Astrocyte of the hippocampus (primary cell): ENCODE results near the gene TSPAN5.
A peak's percentile ranks its signal among the peaks of the same experiment; 100 is the strongest.
"Not testable (repeated sequence)": the region's sequence is repeated elsewhere in the genome, so short reads cannot be mapped to it uniquely, and the experiment has no call there.

Experiments used
- DNase-seq: peaks from one replicate; pipeline ENCODE4 v3.0.0; 2011; ENCODE audit warnings: low read depth, low spot score

The TSPAN5 gene

DNA sequence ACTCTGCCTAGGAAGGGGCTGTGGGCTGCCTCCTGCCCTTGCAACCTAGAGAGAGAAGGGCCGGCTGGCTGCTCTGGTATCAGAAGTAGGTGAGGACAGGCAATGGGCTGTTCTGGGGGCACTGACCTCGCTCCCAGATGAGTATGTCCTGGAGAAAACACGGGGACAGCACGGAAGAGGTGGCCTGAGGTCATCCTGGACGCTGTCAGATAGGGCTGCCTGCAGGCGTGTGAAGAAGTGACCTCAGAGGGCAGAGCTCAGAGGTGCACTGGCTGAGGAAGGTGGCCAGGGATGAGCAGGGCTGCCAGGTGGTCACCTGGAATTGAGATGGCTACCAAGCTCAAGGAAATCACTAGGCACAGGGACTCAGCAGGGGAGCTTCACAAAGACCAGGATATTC is 159.6 kb downstream of the TSPAN5 start:
- DNase-seq = no peak

DNA sequence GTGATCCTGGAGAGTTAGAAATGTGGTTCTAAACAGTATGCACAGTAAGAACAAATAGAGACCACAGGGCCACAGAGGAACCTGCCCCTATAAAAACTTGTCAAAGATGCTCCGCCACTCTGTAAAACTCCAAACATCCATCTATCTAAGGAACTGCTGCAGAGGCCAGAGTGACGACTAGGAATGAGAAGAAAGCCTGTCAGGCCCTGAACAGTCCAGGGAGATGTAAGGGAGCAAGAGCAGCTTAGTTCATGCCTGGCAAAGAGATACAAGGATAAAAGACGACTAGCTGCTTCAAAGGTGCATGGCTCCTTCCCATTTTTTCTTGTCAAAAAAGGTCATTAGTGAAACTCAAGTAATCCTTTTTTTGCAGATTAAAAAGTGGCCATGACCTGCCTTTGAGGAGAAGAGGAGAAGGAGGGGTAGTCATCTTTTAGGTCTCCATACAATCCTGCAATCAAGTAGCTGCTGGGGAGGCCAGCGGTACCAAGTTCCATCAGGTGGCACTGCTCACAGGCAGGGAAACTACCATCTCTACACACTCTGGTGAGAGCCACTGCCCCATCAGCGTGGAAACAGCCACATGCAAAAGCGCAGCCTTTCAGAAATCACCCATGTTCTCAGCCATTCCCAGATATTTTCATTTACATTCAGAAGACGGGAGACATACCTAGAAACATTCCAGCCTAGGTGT is 162.1 kb downstream of the TSPAN5 start:
- no peak for DNase-seq

DNA sequence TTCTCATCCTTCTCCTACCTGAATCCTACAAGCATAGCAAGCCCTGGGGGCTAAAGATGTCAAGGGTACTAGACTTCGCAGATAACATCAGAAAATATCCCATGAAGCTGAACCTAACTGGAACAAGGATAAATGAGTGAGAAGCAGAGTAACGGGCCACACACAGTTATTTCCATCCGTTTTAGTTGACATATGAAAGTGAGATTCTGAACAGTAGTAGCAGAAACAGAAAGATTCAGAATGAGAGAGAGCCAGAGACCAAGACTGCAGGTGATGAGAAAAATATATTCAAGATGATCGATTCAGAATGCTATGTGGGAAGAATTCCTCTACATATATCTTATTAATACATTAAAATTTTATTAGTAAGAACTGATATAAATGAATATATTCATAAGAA is 165.1 kb downstream of the TSPAN5 start:
- no peak for DNase-seq

DNA sequence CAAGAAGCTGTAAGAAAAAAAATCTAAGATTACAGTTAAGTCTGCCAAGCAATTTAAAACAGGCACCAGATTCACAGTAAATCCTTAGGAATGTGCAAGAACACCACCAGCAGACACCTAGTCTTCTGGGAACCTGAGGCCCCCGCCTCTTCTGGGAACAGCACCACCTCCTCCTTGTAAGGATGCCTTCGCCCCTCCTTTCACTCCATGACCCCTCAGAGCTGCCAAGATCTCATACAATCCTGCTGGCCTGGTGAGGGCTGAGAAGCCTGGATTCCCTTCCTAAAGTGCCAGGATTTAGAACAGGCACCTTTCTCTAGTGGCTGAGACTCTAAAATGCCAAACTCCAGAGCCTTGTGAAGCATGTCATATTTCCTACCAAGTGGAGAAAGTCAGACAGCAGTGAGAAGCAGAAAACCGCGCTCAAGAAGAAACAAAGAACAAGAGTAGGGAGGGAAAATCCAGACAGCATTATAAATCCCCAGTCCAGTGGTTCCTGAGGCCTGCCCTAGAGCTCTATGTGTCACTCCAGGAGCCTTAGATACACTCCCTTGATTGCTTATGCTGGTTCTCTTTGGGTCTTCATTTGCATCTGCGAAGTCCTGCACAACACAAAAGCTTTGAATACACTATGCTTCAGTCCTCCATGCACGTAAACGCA is 166.4 kb downstream of the TSPAN5 start:
- DNase-seq = peak; percentile 93

DNA sequence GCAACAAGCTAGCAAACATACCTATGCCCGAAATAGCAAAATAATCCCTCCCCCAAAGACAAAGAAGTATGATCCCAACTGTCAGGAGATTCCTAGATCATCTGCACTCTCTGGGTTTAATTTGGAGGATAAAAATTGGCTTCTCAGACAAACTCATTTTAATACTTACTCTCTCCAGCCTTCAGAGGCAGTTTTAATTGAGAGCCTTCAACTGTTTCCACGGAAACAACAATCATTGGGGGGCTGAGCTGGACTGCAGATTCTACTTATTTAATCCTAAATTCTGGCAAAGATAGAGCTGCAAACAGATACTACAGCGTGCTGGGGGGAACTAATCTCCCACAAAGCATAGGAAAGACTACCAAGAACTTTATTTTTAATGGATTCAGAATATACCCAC is 168.2 kb downstream of the TSPAN5 start:
- no peak for DNase-seq

DNA sequence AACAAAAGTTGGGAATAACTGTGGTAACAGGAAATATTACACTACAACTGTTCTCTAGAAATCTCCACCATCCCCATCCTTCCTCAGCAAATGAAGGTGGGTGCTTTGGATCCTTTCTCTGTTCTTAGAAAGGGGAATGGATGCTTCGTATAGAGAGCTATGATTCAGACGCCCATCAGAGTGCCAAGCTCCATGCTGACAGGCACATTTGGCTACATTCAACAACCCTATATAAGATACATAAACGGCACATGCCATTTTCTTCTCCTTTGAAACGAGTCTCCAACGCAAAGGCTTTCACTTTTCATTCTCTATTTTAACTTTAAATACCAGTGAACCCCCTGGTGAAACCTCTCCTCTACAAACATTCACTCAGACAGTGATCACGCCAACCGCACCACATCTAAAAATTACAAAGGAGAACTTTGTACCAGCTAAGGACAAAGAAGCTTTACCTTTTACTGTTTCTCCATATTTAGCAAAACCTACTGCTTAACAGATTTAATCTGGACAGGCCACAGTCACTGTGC is 172.5 kb downstream of the TSPAN5 start:
- no peak for DNase-seq

DNA sequence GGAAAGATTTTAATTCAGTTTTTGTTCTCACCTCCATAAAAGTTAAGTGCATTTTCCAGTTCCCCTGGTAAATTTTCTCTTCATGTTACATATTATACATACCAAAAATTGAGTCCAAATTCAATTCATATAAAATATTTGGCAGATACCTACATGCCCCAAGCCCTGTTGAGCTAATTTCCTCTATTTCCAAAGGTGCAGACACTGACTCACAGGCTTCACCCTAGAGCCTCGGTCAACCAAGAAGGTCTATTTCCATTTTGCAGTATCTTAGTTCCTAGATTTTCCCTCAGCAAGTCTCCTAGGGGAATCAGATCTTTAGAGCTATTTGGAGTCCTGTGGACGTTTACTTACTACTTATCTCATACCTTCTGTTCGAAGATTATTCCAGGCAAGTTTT is 174.4 kb downstream of the TSPAN5 start:
- DNase-seq = peak; percentile 42

DNA sequence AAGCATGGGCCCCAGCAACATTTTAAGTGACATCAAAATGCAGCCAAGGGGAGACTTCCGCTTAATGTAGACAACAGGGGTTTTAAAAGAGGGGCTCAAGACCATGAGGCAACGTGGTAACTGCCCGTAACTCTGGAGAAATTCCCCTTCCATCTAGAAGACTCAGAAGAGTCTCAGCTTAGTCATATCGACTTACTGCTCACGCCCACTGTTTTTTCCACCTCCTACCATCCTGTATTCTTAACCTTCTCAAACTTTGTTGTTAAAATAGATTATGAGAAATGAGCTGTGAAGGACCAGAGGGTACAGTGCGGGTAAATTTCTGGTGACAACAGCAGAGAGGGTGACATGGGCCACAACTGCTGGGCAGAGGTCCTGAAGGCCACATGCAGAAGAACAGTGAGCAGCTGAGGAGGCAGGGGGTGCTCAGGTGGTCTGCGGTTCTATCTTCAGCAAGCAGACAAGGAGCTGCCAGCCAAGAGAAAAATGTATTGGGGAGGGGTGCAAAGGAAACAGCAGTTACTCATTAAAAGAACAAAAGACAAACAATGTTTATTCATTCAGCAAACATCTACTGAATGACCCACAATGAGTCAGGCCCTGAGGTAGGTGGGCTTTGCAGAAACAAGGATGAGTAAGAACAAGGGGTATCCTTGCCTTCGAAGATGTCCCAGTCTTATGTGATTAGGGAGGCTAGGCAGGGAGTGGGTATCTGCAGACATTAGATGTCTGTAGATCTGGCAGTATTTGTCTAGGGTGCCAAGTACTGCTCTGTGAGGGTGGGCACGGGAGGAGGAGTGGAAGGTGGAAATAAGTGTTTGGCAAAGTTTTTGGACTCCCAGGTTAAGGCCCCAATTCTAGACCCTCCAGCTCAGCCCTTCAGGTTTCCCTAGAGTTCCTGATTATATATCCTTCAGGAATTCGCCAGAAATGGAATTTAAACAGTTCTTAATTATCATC is 175.3 kb downstream of the TSPAN5 start:
- peak; percentile 45 for DNase-seq

DNA sequence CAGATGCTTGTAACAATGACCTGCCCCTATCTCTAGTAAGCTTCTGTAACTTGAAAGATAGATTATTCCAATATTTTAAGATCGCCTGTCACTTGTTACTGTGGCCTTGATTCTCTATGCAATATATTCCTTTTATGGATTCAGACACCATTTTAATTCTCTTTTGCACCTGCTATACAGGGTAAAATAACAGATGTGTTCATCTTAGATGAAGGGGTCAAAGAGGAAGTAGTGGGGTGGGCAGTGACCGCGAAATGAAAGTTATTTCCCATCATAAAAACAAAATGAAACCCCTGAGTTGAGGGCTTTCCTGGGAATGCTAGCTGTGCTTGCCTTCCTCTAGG is 175.9 kb downstream of the TSPAN5 start:
- no peak for DNase-seq

DNA sequence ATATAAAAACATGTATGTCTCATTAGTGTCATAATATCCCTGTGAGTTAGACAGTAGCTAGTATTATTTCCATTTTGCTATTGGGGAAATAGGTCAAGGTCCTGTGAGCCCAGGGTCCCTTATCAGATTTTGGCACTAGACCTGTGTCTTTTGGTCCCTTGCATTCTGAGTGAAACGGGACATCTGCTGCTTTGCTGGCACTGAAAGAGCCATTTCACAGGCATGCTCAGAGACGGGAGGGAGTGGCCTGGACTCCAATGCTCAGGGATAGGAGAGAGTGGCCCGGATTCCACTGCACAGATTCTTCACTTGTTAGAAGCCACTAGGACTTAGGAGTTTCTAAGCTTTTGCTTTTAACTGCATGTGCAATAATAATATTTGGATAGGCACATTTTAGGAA is 177.2 kb downstream of the TSPAN5 start:
- no peak for DNase-seq

DNA sequence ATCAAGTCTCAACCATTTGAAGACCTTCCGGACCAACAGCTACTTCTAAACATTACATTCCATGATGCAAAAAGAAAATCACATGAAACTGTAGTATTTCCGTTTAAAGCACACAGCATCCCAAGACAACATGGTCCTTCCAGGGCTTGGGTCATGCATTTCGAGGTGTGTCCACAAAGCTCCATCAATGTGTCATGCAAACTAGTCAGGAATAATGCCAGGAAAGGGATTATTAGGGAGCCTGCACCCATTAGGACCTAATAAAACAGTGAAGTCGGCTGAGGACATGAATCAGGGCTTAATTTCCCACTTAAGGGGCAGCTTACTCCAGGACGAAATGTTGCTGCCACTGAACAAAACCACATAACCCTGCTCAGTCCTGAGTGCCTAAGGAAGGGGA is 177.9 kb downstream of the TSPAN5 start:
- DNase-seq = no peak

DNA sequence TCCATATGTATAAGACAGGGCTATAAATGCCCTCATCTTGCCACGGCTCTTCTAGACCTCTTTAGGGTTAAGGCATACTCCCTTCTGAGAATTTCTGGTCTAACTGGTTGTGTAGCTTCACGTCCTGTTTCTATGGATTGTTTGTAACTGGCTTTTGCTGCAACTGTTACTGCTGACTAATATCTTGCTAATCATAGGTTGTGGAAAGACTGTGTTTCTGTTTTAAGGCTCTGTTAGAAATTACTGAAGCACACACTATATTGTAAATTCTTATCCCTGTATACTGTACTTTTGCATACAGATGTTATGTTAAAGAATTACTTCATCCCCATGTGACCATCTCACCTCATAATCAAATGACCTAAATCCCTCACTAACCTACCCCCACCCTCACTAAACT is 178.8 kb downstream of the TSPAN5 start:
- DNase-seq = not testable (repeated sequence)

DNA sequence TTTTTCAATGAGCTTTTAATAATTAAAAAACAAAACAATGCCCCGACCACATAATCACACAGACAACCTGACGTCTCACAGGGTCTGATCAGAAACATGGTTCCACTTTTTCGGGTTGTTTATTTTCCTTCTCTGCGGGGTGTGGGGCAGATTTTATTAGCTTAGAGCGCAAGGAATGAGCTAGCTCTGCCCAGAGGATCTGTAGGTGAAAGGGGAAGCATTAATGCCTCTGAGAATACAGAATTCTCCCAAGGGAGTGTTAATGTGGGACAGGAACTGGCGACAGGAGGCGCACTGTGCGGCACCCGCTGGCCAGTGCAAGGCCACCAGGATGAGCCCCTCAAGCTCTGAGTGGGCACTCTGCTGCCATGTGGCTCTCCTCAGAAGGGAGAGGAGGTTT is 181.5 kb downstream of the TSPAN5 start:
- DNase-seq = no peak

DNA sequence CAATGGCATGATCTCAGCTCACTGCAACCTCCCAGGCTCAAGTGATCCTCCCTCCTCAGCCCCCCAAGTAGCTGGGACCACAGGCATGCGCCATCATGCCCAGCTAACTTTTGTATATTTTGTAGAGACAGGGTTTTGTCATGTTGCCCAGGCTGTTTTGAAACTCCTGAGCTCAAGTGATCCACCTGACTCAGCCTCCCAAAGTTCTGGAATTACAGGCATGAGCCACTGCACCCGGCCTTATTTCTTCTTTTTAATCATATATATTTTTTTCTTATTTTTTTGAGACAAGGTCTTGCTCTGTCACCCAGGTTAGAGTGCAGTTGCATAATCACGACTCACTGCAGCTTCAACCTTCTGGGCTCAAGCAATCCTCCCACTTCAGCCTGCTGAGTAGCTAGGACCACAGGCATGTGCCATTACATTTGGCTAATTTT is 184.0 kb downstream of the TSPAN5 start:
- DNase-seq = peak; percentile 80

DNA sequence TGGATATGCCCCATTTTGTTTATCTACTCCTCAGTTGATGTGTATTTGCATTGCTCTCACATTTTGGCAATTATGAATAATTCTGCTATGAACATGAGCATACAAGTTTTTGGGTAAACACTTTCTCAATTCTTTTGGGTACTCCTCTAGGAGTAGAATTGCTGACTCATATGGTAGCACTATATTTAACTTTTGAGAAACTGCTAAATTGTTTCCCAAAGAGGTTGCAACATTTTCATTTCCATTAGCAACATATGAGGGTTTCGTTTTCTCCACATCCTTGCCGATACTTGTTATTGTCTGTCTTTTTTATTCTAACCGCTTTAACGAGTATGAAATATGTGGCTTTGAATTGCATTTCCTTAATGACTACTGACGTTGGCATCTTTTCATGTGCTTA is 185.4 kb downstream of the TSPAN5 start:
- DNase-seq = no peak

DNA sequence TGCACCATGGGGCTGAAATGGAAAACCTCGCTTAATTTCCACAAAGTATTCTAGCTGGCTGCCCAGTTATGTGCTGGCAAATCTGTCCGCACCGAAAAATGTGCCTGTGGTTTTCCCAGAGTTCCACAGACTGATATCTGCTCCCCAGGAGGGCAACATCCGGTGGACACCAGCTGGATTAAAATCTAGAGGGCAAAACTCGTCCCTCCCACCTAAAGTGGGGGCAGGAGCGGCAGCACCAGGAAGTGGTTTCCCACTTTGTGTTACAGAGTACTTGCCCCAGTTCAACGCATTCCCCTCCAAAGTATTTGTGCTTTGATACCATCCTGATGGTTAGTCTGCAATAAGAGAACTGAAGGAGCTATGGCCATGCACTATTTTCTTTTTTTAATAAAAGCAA is 187.6 kb downstream of the TSPAN5 start:
- peak; percentile 95 for DNase-seq

DNA sequence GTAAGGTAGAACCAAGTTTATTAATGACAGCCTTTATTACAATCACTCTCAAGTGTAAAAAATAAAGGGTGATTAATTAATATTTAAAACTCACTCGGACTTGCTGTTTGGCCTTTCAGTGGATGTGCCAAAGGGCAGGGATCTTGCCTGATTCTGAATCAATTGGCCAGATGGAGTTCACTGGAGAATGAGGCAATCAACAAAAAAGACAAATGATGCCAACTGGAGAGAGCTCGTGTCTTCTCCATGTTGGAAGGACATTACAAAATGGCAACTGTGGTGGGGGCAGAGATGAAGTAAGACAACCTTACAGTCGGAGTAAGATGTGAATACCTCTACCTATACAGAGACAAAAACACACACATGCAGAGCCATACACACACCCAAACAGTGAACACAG is 188.0 kb downstream of the TSPAN5 start:
- DNase-seq = no peak

DNA sequence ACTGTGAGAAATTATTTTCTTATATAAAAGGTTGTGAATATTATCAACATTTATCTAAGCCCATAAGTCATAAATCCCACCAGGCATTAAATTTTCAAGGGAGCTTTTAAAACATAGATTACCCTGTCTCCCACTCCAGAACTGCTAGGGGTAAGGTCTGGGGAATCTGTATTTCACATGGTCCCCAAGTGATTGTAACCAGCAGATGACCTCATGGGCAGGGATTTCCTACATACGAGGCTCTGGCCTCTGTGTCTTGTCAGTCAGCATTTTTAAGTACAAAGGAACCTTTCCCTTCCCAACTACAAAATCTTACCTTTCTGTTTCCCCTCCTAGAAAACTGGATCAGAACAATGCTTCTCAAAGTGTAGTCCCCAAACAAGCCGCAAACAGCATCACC is 188.6 kb downstream of the TSPAN5 start:
- DNase-seq = no peak

DNA sequence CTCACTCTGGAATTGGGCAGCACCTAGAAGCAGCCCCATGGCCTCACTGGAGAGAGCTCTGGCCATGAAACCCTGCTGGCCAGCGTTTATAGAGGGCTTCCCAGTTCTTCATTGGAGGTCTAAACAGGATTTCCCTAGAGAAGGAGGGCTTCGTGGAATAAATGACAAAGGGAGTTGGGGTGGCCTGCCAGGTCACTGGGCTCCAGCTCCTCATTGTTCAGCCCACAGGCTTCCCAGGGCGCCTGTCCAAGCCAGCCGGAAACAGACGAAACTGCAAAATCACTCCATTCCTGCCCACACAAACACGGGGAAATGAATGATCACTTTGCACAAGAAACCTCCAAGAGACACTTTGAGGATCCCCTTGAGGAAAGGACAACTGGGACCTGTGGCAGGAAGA is 189.7 kb downstream of the TSPAN5 start:
- peak; percentile 78 for DNase-seq

DNA sequence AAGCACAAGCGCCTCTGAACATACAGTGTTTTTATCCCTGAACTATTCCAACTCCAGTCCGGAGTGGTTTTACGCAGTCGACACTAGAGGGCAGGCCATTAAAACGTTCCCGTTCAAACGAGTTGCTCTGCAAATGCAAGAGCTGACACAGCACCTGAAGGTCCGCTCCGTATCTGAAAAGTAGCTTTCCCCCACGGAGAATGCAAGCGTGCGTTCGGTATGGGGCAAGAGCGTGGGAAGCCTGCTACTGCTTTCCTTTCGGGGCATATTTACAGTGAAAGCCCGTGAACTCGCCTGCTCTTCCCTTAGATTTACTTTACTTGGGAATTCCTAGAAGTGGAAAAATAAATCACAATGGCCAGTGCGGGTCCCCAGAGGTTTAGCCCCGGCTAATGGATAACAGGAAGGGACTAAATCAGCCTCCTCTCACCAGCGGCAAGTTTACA is 190.8 kb downstream of the TSPAN5 start:
- peak; percentile 94 for DNase-seq

DNA sequence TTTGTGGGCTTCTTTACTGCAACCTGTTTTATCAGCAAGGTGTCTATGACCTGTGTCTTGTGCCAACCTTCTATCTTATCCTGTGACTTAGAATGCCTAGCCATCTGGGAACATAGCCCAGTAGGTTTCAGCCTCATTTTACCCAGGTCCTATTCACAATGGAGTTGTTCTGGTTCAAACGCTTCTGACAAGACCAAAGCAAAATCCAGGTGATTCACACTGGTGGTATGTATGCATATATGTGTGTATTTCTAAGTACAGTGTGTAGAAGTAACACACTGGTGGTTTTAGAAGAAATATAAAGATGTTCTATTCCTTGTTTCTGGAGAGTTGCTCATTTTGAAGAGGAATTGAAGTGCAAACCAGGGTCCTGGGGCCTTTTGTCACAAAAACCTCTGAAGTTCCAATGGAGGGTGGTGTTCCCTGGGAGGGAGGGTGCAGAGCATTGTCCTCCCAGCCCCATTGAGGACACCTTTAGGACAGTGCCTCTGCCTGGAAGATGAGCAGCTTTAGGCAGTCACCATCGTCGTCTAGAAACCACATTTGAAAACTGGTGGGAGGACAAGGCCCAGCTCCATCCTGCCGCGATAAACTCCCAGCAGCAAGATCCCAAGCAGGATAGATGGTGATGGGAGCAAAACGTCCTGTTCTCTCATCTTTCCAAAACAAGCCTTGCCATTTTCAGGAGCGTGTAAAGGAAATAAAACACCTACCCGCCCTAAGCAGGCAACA is 191.4 kb downstream of the TSPAN5 start:
- DNase-seq = peak; percentile 29
